Stimulated activated CD4-positive, alpha-beta T cell treated with anti-CD3 and anti-CD28 coated beads, Interleukin-12 subunit alpha, Interleukin-12 subunit beta, amount 100 ng/mL, for 24 hours (primary cell): ENCODE measurements around the gene CPED1.
"Not testable (repeated sequence)": the region's sequence is repeated elsewhere in the genome, so short reads cannot be mapped to it uniquely, and the experiment has no call there.

Experiments used
- DNase-seq, 2 experiments: peaks; one replicate each; pipeline ENCODE4 v3.0.0-alpha.2; 2020; ENCODE audit warnings: low read depth in 2 of 2

CPED1 gene

GRCh38 chr7:121017586-121017985 is 29.1 kb downstream of the CPED1 start:
- no peak for DNase-seq

- DNase-seq: no peak
Observed at GRCh38 chr7:121019018-121019417, 30.5 kb downstream of the CPED1 start.

- DNase-seq: no peak
Observed at GRCh38 chr7:121020249-121020988, 31.9 kb downstream of the CPED1 start.

- DNase-seq: no peak
Observed at GRCh38 chr7:121020989-121021969, 32.8 kb downstream of the CPED1 start.

GRCh38 chr7:121023194-121023593 is 34.7 kb downstream of the CPED1 start:
- DNase-seq: no peak

GRCh38 chr7:121023683-121024511 is 35.4 kb downstream of the CPED1 start:
- DNase-seq: no peak

GRCh38 chr7:121024611-121025010 is 36.1 kb downstream of the CPED1 start:
- DNase-seq: no peak

GRCh38 chr7:121026159-121026558 is 37.6 kb downstream of the CPED1 start:
- no peak for DNase-seq

GRCh38 chr7:121026577-121027111 is 38.1 kb downstream of the CPED1 start:
- no peak for DNase-seq

GRCh38 chr7:121027761-121028669 is 39.5 kb downstream of the CPED1 start:
- no peak for DNase-seq

GRCh38 chr7:121029302-121029701 is 40.8 kb downstream of the CPED1 start:
- DNase-seq: no peak

- no peak for DNase-seq
Observed at GRCh38 chr7:121030308-121030707, 41.8 kb downstream of the CPED1 start.

GRCh38 chr7:121032645-121033460 is 44.3 kb downstream of the CPED1 start:
- DNase-seq: no peak

GRCh38 chr7:121034929-121035328 is 46.4 kb downstream of the CPED1 start:
- no peak for DNase-seq

GRCh38 chr7:121036776-121037175 is 48.3 kb downstream of the CPED1 start:
- DNase-seq: not testable (repeated sequence)

- not testable (repeated sequence) for DNase-seq
Observed at GRCh38 chr7:121037329-121037728, 48.8 kb downstream of the CPED1 start.

GRCh38 chr7:121037957-121038716 is 49.6 kb downstream of the CPED1 start:
- no peak for DNase-seq

GRCh38 chr7:121038717-121039509 is 50.4 kb downstream of the CPED1 start:
- DNase-seq: no peak
